ENCODE measurements around the gene RADIL.

Gene RADIL

GRCh38 chr7:4754433-4755010 lies 129.0 kb downstream of the RADIL start:
- ATAC-seq (no peak), DNase-seq (no peak)
- H3K27ac Mint-ChIP-seq: no peak overlapping the region
- peaks cover 14% of the 10 kb centered on the region for H3K4me1 Mint-ChIP-seq
- peaks cover 12% of the 10 kb centered on the region for H3K36me3 Mint-ChIP-seq (ENCODE audit: low read depth)
- H3K27me3 Mint-ChIP-seq: no peaks in the 10 kb centered on the region
- H3K9me3 Mint-ChIP-seq: no peaks in the 10 kb centered on the region
- no peak overlapping the region for H3K4me3 Mint-ChIP-seq

- DNase-seq (peak; percentile 89), ATAC-seq (peak; percentile 88)
- Mint-ChIP-seq H3K36me3 (ENCODE audit: low read depth) (peaks cover 12% of the 10 kb centered on the region), H3K4me3 (no peak overlapping the region), H3K9me3 (no peaks in the 10 kb centered on the region), H3K27me3 (no peaks in the 10 kb centered on the region), H3K4me1 (peaks cover 17% of the 10 kb centered on the region), H3K27ac (no peak overlapping the region)
Observed at GRCh38 chr7:4753598-4754432, 129.7 kb downstream of the RADIL start.

GRCh38 chr7:4751398-4751947 lies 132.0 kb downstream of the RADIL start:
- peaks cover 37% of the 10 kb centered on the region for H3K4me1 Mint-ChIP-seq
- no peak for DNase-seq
- H3K9me3 Mint-ChIP-seq: no peaks in the 10 kb centered on the region
- no peaks in the 10 kb centered on the region for H3K27me3 Mint-ChIP-seq
- H3K27ac Mint-ChIP-seq: no peak overlapping the region
- no peak for ATAC-seq
- peaks cover 22% of the 10 kb centered on the region for H3K36me3 Mint-ChIP-seq (ENCODE audit: low read depth)
- no peak overlapping the region for H3K4me3 Mint-ChIP-seq

GRCh38 chr7:4749798-4750197 lies 133.7 kb downstream of the RADIL start:
- no peak for DNase-seq
- H3K4me1 Mint-ChIP-seq: peaks cover 53% of the 10 kb centered on the region
- no peaks in the 10 kb centered on the region for H3K9me3 Mint-ChIP-seq
- no peak overlapping the region for H3K27ac Mint-ChIP-seq
- no peak for ATAC-seq
- H3K36me3 Mint-ChIP-seq (ENCODE audit: low read depth): peaks cover 22% of the 10 kb centered on the region
- no peaks in the 10 kb centered on the region for H3K27me3 Mint-ChIP-seq
- H3K4me3 Mint-ChIP-seq: no peak overlapping the region

GRCh38 chr7:4749363-4749762 lies 134.2 kb downstream of the RADIL start:
- ATAC-seq: no peak
- peak overlapping the region; percentile 79 for H3K27ac Mint-ChIP-seq
- H3K4me3 Mint-ChIP-seq: no peak overlapping the region
- no peaks in the 10 kb centered on the region for H3K9me3 Mint-ChIP-seq
- DNase-seq: no peak
- H3K27me3 Mint-ChIP-seq: no peaks in the 10 kb centered on the region
- H3K36me3 Mint-ChIP-seq (ENCODE audit: low read depth): peaks cover 21% of the 10 kb centered on the region
- H3K4me1 Mint-ChIP-seq: peaks cover 58% of the 10 kb centered on the region
